K562 (cell line): ENCODE results near the gene SPTBN2. TPM values are rescaled to one million over a fixed set of nuclear protein-coding genes. Genes with fewer than 3 reads are reported as not detected.

Experiments
- ATAC-seq: fragments of 200-7000 bp; cut with Tn5 transposase; 3 replicates; pipeline ENCODE4 v1.9.1; 2020; ENCODE audit warnings: moderate library complexity
- BruUV-seq: library from RNA; stranded (reverse); fragments of 400-500 nt; replicated peaks from 2 replicates; lab custom pipeline; 2021; lab: Mats Ljungman, UMichigan
- CTCF ChIA-PET: fragments of 300-600 bp; formaldehyde crosslinking; extraction: SDS; loops from one replicate; lab custom pipeline; 2021; ENCODE audit warnings: low intra/inter-chr PET ratio; lab: Yijun Ruan, JAX
- POLR2A ChIA-PET: fragments of 300-600, 350-650 bp; sonication (Branson Sonifier 250); formaldehyde crosslinking; extraction: SDS; loops from one replicate; lab custom pipeline; 2021; ENCODE audit warnings: antibody characterized with exemption, inconsistent platforms; lab: Yijun Ruan, JAX
- DNase-seq, 4 experiments: peaks; one replicate each; pipeline versions ENCODE4 v3.0.0 to v3.0.0-alpha.2; 2011 to 2018; ENCODE audit warnings: low spot score in 3 of 4, mixed read lengths in 3 of 4; ENCODE audit errors: extremely low read depth in 1 of 4
- FAIRE-seq: peaks from 2 replicates; lab custom pipeline; 2011; peaks lifted over from hg19 to GRCh38; lab: Jason Lieb, UNC
- H2AFZ ChIP-seq: 2 replicates; pipeline ENCODE4 v1.6.0; 2011; ENCODE audit warnings: low read depth, low read length, control low read depth, inconsistent platforms
- H3K27ac ChIP-seq: fragments of 200-600 bp; 3 replicates; pipeline ENCODE4 v1.8.0; 2011; ENCODE audit warnings: low read depth, mild to moderate bottlenecking, control low read depth, inconsistent platforms, low read length, moderate library complexity, mixed read lengths; ENCODE audit errors: extremely low read depth
- H3K27me3 ChIP-seq, 2 experiments: fragments of 300-600 bp in 1 of 2; 2 replicates in 1 of 2; 3 replicates in 1 of 2; pipeline versions ENCODE4 v1.6.0 to v1.8.0; 2011; ENCODE audit warnings: inconsistent platforms in 2 of 2, low read length in 2 of 2, mild to moderate bottlenecking in 1 of 2, mixed read lengths in 1 of 2, moderate library complexity in 1 of 2; ENCODE audit not compliant: control insufficient read depth in 2 of 2, insufficient read depth in 2 of 2
- H3K36me3 ChIP-seq: fragments of 300-600 bp; 3 replicates; pipeline ENCODE4 v1.8.0; 2011; ENCODE audit warnings: mild to moderate bottlenecking, low read length, inconsistent platforms; ENCODE audit not compliant: control insufficient read depth, insufficient read depth
- H3K4me1 ChIP-seq, 2 experiments: fragments of 200-600 bp in 1 of 2; replicated peaks in 1 of 2; 2 replicates in 1 of 2; 3 replicates in 1 of 2; pipeline versions ENCODE4 v1.5.1 to v1.8.0; 2011; ENCODE audit warnings: inconsistent platforms in 2 of 2, low read length in 2 of 2, mild to moderate bottlenecking in 1 of 2, mixed read lengths in 1 of 2, moderate library complexity in 1 of 2; ENCODE audit not compliant: control insufficient read depth in 2 of 2, insufficient read depth in 2 of 2
- H3K4me2 ChIP-seq: 2 replicates; pipeline ENCODE4 v1.6.1; 2011; ENCODE audit warnings: low read length, control low read depth, inconsistent platforms, mixed read lengths; ENCODE audit not compliant: insufficient read depth
- H3K4me3 ChIP-seq: fragments of 200-600 bp; sonication (generic), shearing (Covaris generic); 2 replicates; pipeline ENCODE4 v1.5.1; 2016; ENCODE audit warnings: control low read depth, inconsistent platforms
- H3K79me2 ChIP-seq: fragments of 200-600 bp; 3 replicates; pipeline ENCODE4 v1.8.0; 2011; ENCODE audit warnings: low read length, inconsistent platforms; ENCODE audit not compliant: control insufficient read depth, insufficient read depth
- H3K9ac ChIP-seq, 2 experiments: 2 replicates each; pipeline versions ENCODE4 v1.6.0 to v1.6.1; 2011; ENCODE audit warnings: low read depth in 2 of 2, low read length in 2 of 2, control low read depth in 1 of 2, inconsistent platforms in 1 of 2, mild to moderate bottlenecking in 1 of 2, mixed read lengths in 1 of 2; ENCODE audit not compliant: insufficient read depth in 1 of 2
- H3K9me1 ChIP-seq: one replicate; pipeline ENCODE4 v1.6.0; 2011; ENCODE audit warnings: inconsistent platforms, mild to moderate bottlenecking, low read length, moderate library complexity; ENCODE audit not compliant: control insufficient read depth, insufficient read depth
- H3K9me3 ChIP-seq: replicated peaks from 2 replicates; pipeline ENCODE4 v1.5.1; 2011; ENCODE audit warnings: low read depth, low read length, inconsistent platforms; ENCODE audit not compliant: control insufficient read depth, insufficient read depth
- H4K20me1 ChIP-seq: replicated peaks from 2 replicates; pipeline ENCODE4 v1.6.1; 2011; ENCODE audit warnings: low read length, inconsistent platforms, mixed read lengths; ENCODE audit not compliant: control insufficient read depth, insufficient read depth
- HDAC8 ChIP-seq: fragments of 450-650 bp; IDR thresholded peaks from 2 replicates; pipeline ENCODE4 v1.6.1; 2016; ENCODE audit warnings: mild to moderate bottlenecking, missing genetic modification characterization, moderate library complexity, missing compliant biosample characterization
- MED1 ChIP-seq: sonication (generic); formaldehyde crosslinking; IDR thresholded peaks from 2 replicates; pipeline ENCODE4 v1.8.1; 2023; ENCODE audit warnings: missing genetic modification reagents, borderline replicate concordance
- MTF1 ChIP-seq: fragments of 250-450 bp; sonication (Bioruptor Pico); IDR thresholded peaks from 2 replicates; pipeline ENCODE4 v1.9.0; 2021; ENCODE audit warnings: moderate library complexity, mild to moderate bottlenecking, inconsistent platforms, borderline replicate concordance
- NCOA4 ChIP-seq: fragments of 450-650 bp; IDR thresholded peaks from 2 replicates; pipeline ENCODE4 v1.6.1; 2018; ENCODE audit warnings: mild to moderate bottlenecking; ENCODE audit not compliant: partially characterized antibody
- ZNF232 ChIP-seq: sonication (generic); formaldehyde crosslinking; IDR thresholded peaks from 2 replicates; pipeline ENCODE4 v1.8.0; 2022; ENCODE audit warnings: mild to moderate bottlenecking, missing genetic modification reagents
- WGBS: fragments of 100-300 bp; shearing (Covaris generic); methylation state at CpG from one replicate; pipeline ENCODE4 v1.1.6; 2016; ENCODE audit warnings: low coverage, mixed read lengths; ENCODE audit not compliant: insufficient coverage; ENCODE audit errors: missing lambda C conversion rate; 5-methylcytosine and 5-hydroxymethylcytosine counted together
- in situ Hi-C: fragments of 300-500 bp; cut with MboI; formaldehyde crosslinking; loops from 4 replicates; pipeline ENCODE4 v1.15.0; 2018; ENCODE audit warnings: inconsistent platforms, mixed read lengths
- intact Hi-C: fragments of 100-400 bp; cut with micrococcal nuclease; formaldehyde crosslinking; loops from 2 replicates; pipeline ENCODE4 v1.14.2; 2022
- polyA plus RNA-seq, 8 experiments: library from polyadenylated mRNA; depleted of rRNA in 4 of 8; stranded (reverse) in 5 of 8; unstranded in 3 of 8; fragments of >200 nt; fragmentation: Nextera tagmentation in 2 of 8; fragmentation: Illumina TruSeq in 1 of 8; extraction: Ambion mirVana in 2 of 8; extraction: Trizol in 1 of 8; gene quantifications; 2 replicates each; pipeline versions ENCODE4 v1.2.1 to v1.2.3, GENCODE V29; 2011 to 2014; ENCODE audit warnings: inconsistent platforms in 1 of 8, missing spikeins in 1 of 8
- total RNA-seq, 7 experiments: library from RNA; depleted of rRNA in 6 of 7; stranded (reverse); fragments of >200 nt in 6 of 7; fragmentation: Illumina TruSeq in 2 of 7; extraction: Trizol in 2 of 7; gene quantifications; 2 replicates each; pipeline versions ENCODE4 v1.2.1 to v1.2.3, GENCODE V29; 2011 to 2021; ENCODE audit warnings: low replicate concordance in 1 of 7
- TF ChIP-seq, protein P1 (sequence below): fragments of 250-450 bp; sonication (Bioruptor Pico); IDR thresholded peaks from 2 replicates; pipeline ENCODE4 v1.9.0; 2021; ENCODE audit warnings: mild to moderate bottlenecking
- TF ChIP-seq, protein P2 (sequence below): fragments of 450-650 bp; IDR thresholded peaks from 2 replicates; pipeline ENCODE4 v1.6.1; 2016; ENCODE audit warnings: mild to moderate bottlenecking
- TF ChIP-seq, protein P3 (sequence below), 2 experiments: fragments of 150-350 bp in 1 of 2; IDR thresholded peaks; 2 replicates each; pipeline ENCODE4 v1.6.1; 2012 to 2016; ENCODE audit warnings: low read depth in 2 of 2, low read length in 2 of 2, mild to moderate bottlenecking in 1 of 2, moderate library complexity in 1 of 2

Gene SPTBN2
- total and polyA plus RNA-seq, 9 of the 15 experiments (the other 6 are each of a cell fraction or from before 2014, with no cell fraction given): 0.38 to 56.5 (median 19.7) TPM

DNA sequence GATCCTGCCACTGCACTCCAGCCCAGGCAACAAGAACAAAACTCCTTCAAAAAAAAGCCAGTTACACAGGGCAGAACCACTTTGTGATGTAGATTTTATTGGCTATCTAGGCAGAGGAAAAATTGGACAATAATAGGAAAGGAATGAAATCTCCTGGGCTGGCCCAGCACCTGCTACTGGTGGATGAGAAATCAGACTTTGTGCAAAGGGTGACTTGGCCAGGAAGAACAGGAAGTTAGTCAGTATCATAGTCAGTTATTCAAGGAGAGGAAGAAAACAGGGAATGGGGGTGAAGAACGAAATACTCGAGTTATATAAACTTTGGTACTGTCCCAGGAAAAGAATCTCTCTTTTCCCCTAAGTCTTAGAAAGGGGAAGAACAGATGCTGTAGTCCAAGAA is 11.0 kb upstream of the SPTBN2 start:
- Histone ChIP-seq H3K27ac (no peak overlapping the region), H3K4me3 (no peak overlapping the region), H3K9me1 (no peaks in the 10 kb centered on the region), H2AFZ (no peak overlapping the region), H3K9me3 (no peaks in the 10 kb centered on the region), H3K9ac (no peak overlapping the region), H3K79me2 (peaks cover 7% of the 10 kb centered on the region; the same call in 2 of the 3 replicates), H3K4me2 (no peak overlapping the region), H4K20me1 (no peaks in the 10 kb centered on the region), H3K4me1 (peaks cover 9 to 15% of the 10 kb centered on the region in 2 experiments; a peak in 4 of 5 replicates), H3K27me3 (no peaks in the 10 kb centered on the region), H3K36me3 (no peaks in the 10 kb centered on the region)
- ATAC-seq (no peak), DNase-seq (no peak), FAIRE-seq (no peak)
- ChIA-PET POLR2A (interaction anchor here (0.6 kb wide), 1 partner anchor 102 kb away, joined by 3 read pairs; no protein-coding TSS in a partner anchor), CTCF (interaction anchor here (0.7 kb wide), 1 partner anchor 45 kb away, joined by 4 read pairs; no protein-coding TSS in a partner anchor)
- intact Hi-C loops: no loop called here
- TF ChIP-seq, protein P1, sequence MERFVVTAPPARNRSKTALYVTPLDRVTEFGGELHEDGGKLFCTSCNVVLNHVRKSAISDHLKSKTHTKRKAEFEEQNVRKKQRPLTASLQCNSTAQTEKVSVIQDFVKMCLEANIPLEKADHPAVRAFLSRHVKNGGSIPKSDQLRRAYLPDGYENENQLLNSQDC (CRISPR knock-in tag): no peak
- TF ChIP-seq, protein P2, sequence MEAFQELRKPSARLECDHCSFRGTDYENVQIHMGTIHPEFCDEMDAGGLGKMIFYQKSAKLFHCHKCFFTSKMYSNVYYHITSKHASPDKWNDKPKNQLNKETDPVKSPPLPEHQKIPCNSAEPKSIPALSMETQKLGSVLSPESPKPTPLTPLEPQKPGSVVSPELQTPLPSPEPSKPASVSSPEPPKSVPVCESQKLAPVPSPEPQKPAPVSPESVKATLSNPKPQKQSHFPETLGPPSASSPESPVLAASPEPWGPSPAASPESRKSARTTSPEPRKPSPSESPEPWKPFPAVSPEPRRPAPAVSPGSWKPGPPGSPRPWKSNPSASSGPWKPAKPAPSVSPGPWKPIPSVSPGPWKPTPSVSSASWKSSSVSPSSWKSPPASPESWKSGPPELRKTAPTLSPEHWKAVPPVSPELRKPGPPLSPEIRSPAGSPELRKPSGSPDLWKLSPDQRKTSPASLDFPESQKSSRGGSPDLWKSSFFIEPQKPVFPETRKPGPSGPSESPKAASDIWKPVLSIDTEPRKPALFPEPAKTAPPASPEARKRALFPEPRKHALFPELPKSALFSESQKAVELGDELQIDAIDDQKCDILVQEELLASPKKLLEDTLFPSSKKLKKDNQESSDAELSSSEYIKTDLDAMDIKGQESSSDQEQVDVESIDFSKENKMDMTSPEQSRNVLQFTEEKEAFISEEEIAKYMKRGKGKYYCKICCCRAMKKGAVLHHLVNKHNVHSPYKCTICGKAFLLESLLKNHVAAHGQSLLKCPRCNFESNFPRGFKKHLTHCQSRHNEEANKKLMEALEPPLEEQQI: no peak
- TF ChIP-seq, protein P3, sequence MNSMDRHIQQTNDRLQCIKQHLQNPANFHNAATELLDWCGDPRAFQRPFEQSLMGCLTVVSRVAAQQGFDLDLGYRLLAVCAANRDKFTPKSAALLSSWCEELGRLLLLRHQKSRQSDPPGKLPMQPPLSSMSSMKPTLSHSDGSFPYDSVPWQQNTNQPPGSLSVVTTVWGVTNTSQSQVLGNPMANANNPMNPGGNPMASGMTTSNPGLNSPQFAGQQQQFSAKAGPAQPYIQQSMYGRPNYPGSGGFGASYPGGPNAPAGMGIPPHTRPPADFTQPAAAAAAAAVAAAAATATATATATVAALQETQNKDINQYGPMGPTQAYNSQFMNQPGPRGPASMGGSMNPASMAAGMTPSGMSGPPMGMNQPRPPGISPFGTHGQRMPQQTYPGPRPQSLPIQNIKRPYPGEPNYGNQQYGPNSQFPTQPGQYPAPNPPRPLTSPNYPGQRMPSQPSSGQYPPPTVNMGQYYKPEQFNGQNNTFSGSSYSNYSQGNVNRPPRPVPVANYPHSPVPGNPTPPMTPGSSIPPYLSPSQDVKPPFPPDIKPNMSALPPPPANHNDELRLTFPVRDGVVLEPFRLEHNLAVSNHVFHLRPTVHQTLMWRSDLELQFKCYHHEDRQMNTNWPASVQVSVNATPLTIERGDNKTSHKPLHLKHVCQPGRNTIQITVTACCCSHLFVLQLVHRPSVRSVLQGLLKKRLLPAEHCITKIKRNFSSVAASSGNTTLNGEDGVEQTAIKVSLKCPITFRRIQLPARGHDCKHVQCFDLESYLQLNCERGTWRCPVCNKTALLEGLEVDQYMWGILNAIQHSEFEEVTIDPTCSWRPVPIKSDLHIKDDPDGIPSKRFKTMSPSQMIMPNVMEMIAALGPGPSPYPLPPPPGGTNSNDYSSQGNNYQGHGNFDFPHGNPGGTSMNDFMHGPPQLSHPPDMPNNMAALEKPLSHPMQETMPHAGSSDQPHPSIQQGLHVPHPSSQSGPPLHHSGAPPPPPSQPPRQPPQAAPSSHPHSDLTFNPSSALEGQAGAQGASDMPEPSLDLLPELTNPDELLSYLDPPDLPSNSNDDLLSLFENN (IDR thresholded peaks at IDR 0.05; ENCODE audit: low read depth in 2 of 2, low read length in 2 of 2): no peak
- TF ChIP-seq ZNF232 (CRISPR knock-in tag): no peak
- no peak for TF ChIP-seq HDAC8
- no peak for TF ChIP-seq MED1 (CRISPR knock-in tag)
- TF ChIP-seq NCOA4: no peak
- no peak for TF ChIP-seq MTF1 (CRISPR knock-in tag)
- in situ Hi-C loops: no loop called here
- BruUV-seq: no TSS peak
- WGBS: 7% methylated on average over 2 of the region's 2 CpGs
